COLO668 (cell line): ENCODE results near the gene PP2D1.
A peak's percentile ranks its signal among the peaks of the same experiment; 100 is the strongest.
"Not testable (repeated sequence)": the region's sequence is repeated elsewhere in the genome, so short reads cannot be mapped to it uniquely, and the experiment has no call there.

Source experiments
- DNase-seq: peaks from one replicate; lab custom pipeline; 2025; ENCODE audit not compliant: unreplicated experiment; lab: John Stamatoyannopoulos, UW

Gene PP2D1

DNA sequence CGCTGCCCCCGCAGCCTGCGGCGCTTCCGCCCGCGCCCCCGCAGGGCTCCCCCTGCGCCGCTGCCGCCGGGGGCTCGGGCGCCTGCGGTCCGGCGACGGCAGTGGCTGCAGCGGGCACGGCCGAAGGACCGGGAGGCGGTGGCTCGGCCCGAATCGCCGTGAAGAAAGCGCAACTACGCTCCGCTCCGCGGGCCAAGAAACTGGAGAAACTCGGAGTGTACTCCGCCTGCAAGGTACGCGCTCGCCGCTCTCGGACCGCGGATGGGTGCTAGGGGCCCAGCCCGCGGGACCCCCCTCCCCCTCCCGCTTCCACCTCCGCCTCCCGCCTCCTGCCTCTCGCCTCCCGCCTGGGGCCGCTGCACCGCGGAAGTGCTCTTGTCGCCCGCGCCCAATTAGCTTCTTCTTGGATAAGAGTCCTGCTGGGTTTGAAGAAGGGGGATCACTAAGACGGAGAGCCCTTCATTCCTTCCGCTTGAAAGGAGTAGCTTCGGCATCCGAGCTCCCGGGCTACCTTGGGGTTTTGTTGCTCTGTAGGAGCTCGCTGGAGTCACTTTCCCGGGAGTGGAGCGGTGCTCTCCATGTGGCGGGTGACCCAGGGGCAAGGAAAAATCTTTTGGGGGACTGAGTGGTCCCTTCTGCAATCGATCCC lies 28.6 kb upstream of the PP2D1 start:
- peak; percentile 61 for DNase-seq

DNA sequence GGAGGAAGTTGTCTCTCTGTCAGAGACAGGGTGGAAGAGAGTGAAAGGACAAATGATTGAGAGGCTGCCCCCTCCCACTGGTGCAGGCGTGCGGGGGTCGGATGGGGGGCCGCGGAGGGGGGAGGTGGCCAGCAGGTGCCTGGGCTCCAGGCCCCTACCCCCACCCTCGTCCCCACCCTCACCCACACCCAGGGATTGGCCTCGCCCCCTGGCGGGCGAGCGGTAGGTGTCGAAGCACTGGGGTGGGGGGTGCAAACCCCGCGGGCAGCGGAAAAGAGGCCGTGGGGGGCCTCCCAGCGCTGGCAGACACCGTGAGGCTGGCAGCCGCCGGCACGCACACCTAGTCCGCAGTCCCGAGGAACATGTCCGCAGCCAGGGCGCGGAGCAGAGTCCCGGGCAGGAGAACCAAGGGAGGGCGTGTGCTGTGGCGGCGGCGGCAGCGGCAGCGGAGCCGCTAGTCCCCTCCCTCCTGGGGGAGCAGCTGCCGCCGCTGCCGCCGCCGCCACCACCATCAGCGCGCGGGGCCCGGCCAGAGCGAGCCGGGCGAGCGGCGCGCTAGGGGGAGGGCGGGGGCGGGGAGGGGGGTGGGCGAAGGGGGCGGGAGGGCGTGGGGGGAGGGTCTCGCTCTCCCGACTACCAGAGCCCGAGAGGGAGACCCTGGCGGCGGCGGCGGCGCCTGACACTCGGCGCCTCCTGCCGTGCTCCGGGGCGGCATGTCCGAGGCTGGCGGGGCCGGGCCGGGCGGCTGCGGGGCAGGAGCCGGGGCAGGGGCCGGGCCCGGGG lies 27.9 kb upstream of the PP2D1 start, which contains the start of gene KAT2B:
Gene KAT2B, plus strand, starts transcription at position 682 of the 783 bp plus-strand sequence. Its CDS starts 32 bp downstream, at position 714.
- DNase-seq = peak; percentile 83

DNA sequence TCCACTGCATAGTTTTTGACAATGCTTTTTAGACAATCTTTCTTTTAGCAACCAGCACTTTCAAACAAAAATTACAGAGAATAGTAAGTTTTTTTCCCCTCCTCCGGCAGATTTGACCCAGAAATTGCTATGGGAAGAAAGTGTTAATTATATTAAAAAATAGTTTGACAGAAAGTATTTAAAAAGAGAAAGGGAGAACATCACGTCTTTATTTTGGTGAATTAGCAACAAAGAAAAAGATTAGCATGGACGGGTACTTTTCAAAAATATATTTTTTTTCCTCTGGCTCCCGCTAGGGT lies 27.4 kb upstream of the PP2D1 start:
- DNase-seq = no peak

GRCh38 chr3:20038699-20039465 lies 26.8 kb upstream of the PP2D1 start:
- DNase-seq = no peak

DNA sequence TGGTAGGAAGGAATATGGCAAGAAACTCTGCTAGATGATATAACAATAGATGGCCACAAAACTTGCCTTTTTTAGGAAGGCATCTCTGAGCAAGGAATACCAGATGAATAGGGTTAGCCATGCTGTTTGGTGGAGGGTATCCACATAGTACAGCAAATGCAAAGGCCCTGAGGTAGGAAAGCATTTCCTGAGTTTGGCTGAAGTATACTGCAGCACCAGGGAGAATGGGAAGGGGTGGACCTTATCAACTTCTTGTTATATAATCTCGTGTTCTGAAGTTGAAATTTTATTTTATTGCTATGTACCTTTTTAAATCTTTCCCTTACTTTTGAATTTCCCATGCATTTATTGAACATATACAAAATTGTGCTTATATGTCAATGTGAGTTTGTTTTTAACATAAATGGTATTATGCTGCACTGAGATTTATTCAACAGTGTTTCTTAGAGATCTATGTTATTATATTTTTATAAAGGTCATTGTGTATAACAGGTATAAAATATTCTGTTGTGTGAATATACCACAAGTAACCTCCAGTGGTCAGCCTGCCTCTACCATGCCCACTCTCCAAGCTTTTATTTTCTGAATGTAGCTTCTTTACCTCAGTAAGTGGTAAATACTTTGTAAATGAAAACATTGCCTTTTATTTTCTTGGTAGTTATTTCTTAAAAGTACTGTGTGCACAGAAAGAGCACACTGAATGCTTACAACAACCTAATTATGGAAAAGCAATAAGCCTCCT lies 25.4 kb upstream of the PP2D1 start:
- DNase-seq = no peak

- no peak for DNase-seq
These were observed 23.0 kb upstream of the PP2D1 start for GRCh38 chr3:20035019-20035418.

DNA sequence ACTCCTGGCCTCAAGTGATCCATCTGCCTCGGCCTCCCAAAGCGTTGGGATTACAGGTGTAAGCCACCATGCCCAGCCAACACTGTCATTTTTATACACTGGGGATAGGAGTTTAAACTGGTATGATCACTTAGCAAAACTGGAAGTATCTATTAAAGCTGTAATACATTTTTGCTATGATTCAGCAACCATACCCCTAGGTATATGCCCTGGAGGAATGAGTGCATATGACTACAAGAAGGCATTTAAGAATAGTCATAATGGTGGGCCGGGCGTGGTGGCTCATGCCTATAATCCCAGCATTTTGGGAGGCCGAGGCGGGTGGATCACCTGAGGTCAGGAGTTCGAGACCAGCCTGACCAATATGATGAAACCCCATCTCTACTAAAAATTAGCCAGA lies 19.9 kb upstream of the PP2D1 start:
- not testable (repeated sequence) for DNase-seq

- no peak for DNase-seq
These were observed 16.9 kb upstream of the PP2D1 start for GRCh38 chr3:20028905-20029331.

- DNase-seq = no peak
These were observed 15.1 kb upstream of the PP2D1 start for GRCh38 chr3:20027136-20027535.

- no peak for DNase-seq
These were observed 11.8 kb upstream of the PP2D1 start for GRCh38 chr3:20023623-20024405.

GRCh38 chr3:20022954-20023622 lies 11.0 kb upstream of the PP2D1 start:
- DNase-seq = no peak

- DNase-seq = not testable (repeated sequence)
These were observed 4.0 kb upstream of the PP2D1 start for GRCh38 chr3:20016076-20016475.

GRCh38 chr3:20015525-20015924 lies 3.5 kb upstream of the PP2D1 start:
- no peak for DNase-seq

- no peak for DNase-seq
These were observed 1.3 kb upstream of the PP2D1 start for GRCh38 chr3:20013396-20013795.

GRCh38 chr3:20008646-20009045 lies 3.4 kb downstream of the PP2D1 start:
- DNase-seq = no peak

- DNase-seq = no peak
These were observed 4.1 kb downstream of the PP2D1 start for GRCh38 chr3:20007960-20008359.

DNA sequence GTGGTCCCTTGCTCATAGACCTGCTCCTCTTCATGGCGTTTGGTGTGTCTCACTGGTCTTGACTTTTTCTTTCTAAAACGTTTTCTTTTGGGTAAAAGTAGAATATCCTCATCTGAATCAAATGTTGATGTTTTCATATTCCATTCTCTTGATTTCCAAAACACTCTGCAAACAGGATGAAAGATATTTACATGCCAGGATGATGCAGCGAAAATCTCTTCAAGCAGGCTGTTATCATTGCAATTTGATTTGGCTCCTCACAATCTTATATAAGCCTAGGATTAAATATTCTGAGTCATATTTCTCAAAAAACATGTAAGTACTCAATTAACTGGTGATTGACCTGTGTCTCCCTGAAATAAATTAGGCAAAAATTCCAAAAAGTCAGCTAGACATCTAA lies 10.1 kb downstream of the PP2D1 start:
- no peak for DNase-seq

GRCh38 chr3:19997502-19997901 lies 14.6 kb downstream of the PP2D1 start:
- no peak for DNase-seq

- DNase-seq = no peak
These were observed 17.3 kb downstream of the PP2D1 start for GRCh38 chr3:19994796-19995195.

- not testable (repeated sequence) for DNase-seq
These were observed 23.2 kb downstream of the PP2D1 start for GRCh38 chr3:19988904-19989303.
